NCI-H2196 treated with DMSO at 0.1 percent for 48 hours (cell line): ENCODE data around the gene CTNNBIP1.

Experiments
- DNase-seq: peaks from one replicate; lab custom pipeline; 2025; ENCODE audit not compliant: unreplicated experiment; lab: John Stamatoyannopoulos, UW

CTNNBIP1 gene

DNA sequence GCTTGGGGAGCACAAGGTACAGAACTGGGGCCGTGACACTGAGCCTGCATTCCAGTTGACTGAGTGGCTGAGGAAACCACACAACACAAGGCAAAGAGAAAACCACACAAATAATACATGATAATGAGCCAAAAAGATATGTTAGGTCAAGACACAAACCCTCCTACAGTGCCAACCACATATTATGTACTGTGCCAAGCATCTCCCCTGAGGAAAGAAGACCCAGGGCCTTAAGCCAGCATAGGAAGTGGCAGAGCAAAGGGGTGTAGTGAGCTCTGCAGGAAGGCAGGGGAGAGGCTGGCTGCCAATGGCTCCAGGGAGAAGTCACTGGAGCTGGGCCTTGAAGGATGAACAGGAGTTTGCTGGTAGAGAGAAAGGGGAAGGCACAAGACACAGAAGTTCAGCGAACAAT lies 28.2 kb downstream of the CTNNBIP1 start:
- DNase-seq = no peak

DNA sequence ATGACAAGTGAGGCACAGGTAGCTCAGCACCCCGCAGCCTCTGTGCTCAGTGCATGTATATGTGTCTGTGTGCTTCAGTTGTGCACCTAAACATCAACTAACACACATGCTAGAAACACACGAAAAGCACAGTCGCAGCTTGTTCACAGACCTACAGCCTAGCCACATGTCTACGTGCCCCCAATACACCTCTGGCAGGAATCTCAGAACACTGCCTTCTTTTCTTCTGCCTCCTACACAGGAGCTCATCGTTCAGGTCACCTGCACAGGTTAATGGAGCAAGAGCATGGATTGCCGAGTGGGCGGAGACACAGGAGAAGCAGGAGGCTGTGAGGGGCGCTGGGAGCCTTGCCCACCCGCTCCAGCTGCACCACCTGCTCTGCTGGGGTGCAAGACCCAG lies 31.7 kb downstream of the CTNNBIP1 start:
- DNase-seq = no peak

DNA sequence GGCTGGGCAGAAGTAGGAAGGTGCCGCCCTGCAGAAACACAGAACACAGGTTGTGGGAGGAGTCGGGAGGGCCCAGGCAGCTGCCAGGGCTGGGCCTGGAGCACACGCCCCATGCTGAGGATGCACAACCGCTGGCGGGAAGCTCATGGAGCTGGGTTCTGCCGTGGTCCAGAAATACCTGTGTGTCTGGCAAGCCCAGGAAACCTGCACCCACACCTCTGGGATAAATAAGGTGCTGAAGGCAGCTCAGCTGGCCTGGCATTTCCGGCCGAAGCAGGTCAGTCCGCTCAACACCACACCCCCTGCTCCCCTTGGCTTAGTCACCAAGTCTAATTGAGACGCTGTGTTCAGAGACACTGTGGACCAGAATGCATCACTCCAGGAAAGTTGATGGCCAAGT lies 32.1 kb downstream of the CTNNBIP1 start:
- peak; percentile 67 for DNase-seq

- DNase-seq = no peak
Observed at GRCh38 chr1:9875636-9876000, 34.5 kb downstream of the CTNNBIP1 start.

DNA sequence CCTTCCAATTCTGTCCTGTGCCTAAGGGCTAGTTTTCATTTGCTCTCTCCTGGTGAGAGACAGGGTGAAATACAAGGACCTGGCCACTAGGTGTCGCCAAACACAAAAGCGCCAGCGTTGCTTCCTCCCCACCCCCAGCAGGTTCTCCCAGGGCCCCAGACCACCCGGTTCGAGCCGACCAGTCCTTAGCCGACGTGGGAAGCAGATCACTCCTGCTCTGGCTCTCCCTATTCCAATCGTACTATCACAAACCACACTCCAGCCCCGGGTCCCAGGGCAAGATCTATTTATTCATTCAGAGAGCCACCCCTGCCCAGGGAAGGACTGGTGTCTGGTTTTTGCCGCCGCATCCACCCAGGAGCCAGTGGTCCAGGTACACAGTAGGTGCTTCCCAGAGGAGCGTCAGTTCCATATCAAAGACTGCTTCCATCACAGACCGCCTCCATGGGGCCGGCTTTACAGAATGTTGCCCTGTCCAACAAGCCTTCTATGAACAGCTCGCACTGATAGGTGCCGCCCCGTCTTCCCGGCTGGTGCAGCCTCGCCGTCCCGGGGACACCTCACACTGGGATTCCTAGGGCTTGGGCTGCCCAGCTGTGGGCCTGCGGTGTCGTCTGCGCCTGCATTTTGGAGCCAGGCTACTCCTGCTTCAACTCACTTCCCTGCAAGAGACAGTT lies 35.0 kb downstream of the CTNNBIP1 start:
- DNase-seq = peak; percentile 72

- DNase-seq = no peak
Observed at GRCh38 chr1:9874412-9874811, 35.7 kb downstream of the CTNNBIP1 start.

DNA sequence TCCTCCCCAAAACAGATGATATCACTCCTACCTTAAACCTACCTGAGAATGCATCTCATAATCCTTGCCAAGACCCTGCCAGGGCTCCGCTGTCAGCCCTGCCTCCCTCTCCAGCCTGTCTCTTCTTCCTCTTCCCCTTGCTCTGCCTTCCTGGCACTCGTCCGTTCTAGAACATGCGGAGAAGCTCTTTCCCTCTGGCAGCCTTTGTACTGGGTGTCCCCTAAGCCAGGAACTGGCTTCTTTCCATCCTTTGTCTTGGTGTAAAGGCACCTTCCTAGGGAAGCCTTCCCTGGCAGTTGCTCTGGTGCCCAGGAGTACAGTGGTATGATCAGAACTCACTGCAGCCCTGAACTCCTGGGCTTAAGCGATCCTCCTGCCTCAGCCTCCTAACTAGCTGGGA lies 36.1 kb downstream of the CTNNBIP1 start:
- no peak for DNase-seq

GRCh38 chr1:9873385-9873784 lies 36.7 kb downstream of the CTNNBIP1 start:
- no peak for DNase-seq

GRCh38 chr1:9872430-9873165 lies 37.5 kb downstream of the CTNNBIP1 start:
- no peak for DNase-seq

- no peak for DNase-seq
Observed at GRCh38 chr1:9871707-9872425, 38.2 kb downstream of the CTNNBIP1 start.

GRCh38 chr1:9871021-9871420 lies 39.0 kb downstream of the CTNNBIP1 start:
- no peak for DNase-seq

DNA sequence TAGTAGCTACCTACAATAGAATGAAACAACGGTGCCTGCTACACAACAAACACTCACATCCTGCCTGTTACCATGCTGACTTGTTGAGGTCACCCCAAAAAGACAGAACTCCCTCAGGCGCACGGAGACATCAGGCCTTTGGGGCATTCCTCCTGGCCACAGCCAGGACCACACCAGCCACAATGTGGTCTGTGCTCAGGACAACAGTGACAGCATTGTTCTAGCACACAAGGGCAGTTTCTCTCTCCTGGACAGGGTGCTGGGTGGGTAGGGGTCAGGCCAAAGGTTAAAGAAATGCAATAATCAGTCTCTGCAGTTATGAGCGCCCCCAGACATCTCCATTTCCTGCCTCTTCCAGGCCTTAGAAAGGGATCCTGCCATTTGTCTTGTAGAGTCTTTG lies 39.5 kb downstream of the CTNNBIP1 start:
- DNase-seq = no peak

GRCh38 chr1:9869831-9870251 lies 40.2 kb downstream of the CTNNBIP1 start:
- DNase-seq = no peak

DNA sequence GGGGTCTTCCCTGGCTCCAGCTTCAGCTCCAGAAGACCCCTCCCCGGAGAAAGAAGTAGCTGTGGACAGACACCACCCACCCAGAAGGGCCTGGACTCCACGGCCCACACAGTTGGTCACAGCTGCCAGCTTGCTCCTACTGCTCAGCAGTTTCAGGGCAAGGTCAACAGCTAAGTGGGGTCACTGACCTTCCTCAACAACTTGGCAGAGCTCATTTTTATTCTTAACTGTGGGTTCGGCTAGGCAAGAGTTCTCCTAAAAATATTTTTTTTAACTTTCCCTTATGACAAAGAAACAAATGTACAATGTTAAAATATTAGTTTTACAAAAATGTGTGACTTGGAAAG lies 41.9 kb downstream of the CTNNBIP1 start:
- no peak for DNase-seq

DNA sequence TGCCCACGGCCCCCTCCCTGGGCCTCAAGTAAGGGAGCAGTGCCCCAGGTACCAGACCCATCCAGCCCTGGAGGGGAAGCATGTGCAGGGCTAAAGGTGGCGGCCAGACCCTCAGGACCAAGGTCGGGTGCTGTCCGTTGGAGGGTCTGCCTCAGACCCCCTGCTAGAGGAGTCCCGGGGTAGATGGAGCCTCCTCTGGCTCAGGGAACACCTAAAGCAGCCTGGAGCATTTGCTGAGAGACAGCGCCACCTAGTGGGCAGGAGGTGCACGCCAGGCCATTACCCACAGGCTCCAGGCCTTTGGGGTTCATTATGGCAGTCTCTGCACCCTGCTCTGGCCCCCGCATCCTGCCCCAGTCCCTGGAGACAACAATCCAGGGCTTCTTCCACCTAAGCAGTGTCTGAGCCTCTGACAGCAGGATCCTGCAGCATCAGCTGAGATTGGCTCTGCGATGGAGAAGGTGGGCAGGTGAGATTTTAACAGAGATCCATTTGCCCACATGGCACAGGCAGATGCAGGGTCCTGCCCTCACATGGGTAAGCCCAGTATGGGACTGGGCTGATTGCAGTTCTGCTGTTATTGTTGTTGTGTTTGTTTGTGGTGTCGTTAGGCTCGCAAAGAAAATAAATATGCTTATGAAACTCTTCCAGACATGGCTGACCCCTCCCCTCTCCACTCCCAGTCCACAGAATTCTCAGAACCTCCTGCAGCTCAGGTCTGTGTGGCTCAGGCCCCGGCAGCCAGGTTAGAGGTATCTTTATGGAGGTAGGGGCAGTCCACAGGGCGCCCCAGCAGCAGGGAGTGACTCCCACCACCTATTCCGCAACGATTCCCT lies 42.4 kb downstream of the CTNNBIP1 start:
- peak; percentile 18 for DNase-seq

DNA sequence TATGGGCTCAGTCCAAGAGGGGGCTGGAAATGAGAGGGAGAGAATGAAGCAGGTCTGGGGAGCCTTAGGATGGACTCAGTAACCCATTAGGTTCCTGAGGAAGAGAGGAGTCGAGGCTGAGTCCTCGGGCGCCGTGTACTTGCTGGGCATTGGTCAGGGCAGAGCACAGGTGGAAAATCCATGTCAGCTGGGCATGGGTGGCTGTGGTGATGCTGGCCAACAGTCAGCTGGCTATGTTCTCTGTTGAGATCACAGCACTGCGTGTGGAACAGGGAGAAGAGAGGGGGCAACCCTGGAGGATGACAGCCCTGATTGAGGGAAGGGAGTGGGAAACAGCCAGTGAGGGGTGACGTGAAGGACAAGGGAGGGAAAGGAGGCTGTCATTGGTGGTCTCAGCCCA lies 43.2 kb downstream of the CTNNBIP1 start:
- DNase-seq = no peak

DNA sequence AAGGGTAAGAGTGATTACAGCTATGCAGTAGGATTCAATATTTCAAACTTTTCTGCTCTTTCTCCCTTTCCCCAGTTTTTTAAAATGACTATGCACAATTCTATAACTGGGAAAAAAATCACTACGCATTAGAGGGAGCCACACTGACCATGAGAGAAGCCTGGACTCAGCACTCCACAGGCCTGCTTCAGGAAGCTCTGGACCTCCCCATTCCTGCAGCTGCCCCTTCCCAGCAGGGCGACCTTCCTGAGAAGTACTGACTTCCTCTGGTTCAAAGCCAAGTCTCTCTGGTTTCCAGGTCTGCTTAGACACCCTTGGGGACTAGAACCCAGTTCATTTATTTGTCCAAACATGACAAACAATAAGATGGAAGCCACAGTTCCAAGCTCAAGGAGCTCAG lies 44.3 kb downstream of the CTNNBIP1 start:
- no peak for DNase-seq

- no peak for DNase-seq
Observed at GRCh38 chr1:9863371-9863770, 46.7 kb downstream of the CTNNBIP1 start.

DNA sequence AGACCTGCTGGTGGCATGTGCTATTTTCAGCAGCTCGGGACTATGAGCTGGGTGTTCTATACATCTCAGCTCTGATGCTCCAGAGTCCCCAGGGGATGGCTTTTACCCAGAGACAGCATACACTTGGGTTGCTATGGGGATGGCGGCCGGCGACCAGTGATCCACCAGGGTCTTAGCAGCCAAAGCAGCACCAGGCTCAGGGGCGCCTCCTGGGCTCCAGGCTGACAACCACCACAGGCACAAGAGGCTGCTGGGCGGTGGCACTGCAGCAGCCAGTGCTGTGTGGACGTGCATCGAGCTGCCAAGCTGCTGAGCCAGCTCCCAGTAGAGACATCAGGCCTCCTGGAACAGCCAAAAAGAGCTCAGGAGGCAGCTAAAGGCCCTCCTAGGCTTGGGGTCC lies 48.7 kb downstream of the CTNNBIP1 start:
- DNase-seq = no peak

DNA sequence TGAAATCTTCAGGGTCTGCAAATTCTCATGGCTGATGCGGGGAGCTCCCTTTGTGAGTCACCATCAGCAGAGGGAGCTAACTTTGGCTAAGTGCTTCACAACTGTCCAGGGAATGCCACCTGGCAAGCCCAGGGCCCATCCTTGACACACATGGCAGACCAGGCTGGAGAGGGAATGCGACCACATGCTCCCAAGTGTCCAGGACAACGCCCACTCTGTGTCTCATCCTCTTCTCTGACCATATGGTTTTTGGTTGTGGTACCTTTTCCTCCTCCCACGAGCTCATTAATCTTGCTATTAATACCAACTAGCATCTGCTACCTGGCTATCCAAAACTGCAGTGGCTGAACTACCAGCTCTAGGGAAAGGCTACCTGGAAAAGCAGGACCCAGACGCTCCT lies 49.2 kb downstream of the CTNNBIP1 start:
- DNase-seq = no peak

- DNase-seq = no peak
Observed at GRCh38 chr1:9859281-9860014, 50.6 kb downstream of the CTNNBIP1 start.
